Nephron progenitor cell (in vitro differentiated cells): ENCODE data around the gene ANGPTL5.

Experiments used
- DNase-seq: peaks from one replicate; pipeline ENCODE4 v3.0.0; 2021
- H3K27ac Mint-ChIP-seq: 2 replicates; pipeline ENCODE4 v1.8.0; 2021; ENCODE audit warnings: mild to moderate bottlenecking, moderate library complexity, mixed read lengths
- H3K27me3 Mint-ChIP-seq: 2 replicates; pipeline ENCODE4 v1.8.0; 2021; ENCODE audit warnings: mild to moderate bottlenecking, low read depth, mixed read lengths; ENCODE audit not compliant: poor library complexity
- H3K36me3 Mint-ChIP-seq: 2 replicates; pipeline ENCODE4 v1.8.0; 2021; ENCODE audit warnings: low read depth, mixed read lengths
- H3K4me1 Mint-ChIP-seq: 2 replicates; pipeline ENCODE4 v1.8.0; 2021; ENCODE audit warnings: mixed read lengths
- H3K4me3 Mint-ChIP-seq: 2 replicates; pipeline ENCODE4 v1.8.0; 2021; ENCODE audit warnings: mild to moderate bottlenecking, moderate library complexity, mixed read lengths
- H3K9me3 Mint-ChIP-seq: 2 replicates; pipeline ENCODE4 v1.8.0; 2021; ENCODE audit warnings: mild to moderate bottlenecking, moderate library complexity, mixed read lengths
- TF ChIP-seq, protein P1 (sequence below): fragments of 200-600 bp; sonication (generic); IDR thresholded peaks from 2 replicates; pipeline ENCODE4 v1.5.0; 2021; ENCODE audit warnings: antibody characterized with exemption

Gene ANGPTL5

DNA sequence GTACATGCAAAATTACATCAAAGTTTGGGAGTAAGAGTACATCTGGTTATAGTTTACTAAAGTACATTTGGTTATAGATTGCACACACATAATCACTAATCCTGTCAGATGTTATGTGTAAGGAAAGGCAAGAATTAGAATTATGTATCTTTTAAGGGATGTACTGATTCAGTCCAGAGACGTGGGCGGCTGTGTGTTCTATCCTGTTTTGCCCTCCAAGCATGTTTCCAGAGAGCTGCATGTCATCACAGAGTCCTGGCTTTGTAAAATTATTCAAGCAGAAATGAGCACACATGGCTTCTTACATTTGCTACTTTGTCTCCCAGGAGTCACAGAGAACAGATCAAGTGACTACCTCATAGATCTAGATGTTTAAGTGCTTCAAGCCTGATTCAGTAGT is 34.7 kb downstream of the ANGPTL5 start:
- DNase-seq: no peak
- Mint-ChIP-seq H3K9me3 (peaks cover 3% of the 10 kb centered on the region), H3K4me1 (peaks cover 5% of the 10 kb centered on the region), H3K36me3 (no peaks in the 10 kb centered on the region), H3K27ac (no peak overlapping the region), H3K4me3 (no peak overlapping the region), H3K27me3 (no peaks in the 10 kb centered on the region)
- TF ChIP-seq, protein P1, sequence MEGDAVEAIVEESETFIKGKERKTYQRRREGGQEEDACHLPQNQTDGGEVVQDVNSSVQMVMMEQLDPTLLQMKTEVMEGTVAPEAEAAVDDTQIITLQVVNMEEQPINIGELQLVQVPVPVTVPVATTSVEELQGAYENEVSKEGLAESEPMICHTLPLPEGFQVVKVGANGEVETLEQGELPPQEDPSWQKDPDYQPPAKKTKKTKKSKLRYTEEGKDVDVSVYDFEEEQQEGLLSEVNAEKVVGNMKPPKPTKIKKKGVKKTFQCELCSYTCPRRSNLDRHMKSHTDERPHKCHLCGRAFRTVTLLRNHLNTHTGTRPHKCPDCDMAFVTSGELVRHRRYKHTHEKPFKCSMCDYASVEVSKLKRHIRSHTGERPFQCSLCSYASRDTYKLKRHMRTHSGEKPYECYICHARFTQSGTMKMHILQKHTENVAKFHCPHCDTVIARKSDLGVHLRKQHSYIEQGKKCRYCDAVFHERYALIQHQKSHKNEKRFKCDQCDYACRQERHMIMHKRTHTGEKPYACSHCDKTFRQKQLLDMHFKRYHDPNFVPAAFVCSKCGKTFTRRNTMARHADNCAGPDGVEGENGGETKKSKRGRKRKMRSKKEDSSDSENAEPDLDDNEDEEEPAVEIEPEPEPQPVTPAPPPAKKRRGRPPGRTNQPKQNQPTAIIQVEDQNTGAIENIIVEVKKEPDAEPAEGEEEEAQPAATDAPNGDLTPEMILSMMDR: no peak

DNA sequence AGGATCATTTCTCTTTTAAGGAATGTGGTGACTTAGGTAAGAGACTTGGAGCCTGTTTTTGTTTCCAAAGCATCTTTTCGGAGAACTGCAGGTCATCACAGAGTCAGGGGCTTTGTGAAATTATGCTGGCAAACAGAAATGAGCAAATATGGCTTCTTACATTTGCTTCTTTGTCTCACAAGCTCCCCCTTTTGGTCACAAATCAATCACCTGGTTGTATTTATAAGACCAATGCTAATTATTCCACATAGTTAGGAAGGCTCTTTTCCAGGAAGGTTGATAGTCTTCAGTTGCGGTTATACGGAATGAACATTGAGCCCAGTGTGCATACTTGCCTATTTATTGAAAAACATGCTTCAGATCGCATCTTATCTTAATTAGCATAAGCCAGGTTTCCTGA is 36.1 kb downstream of the ANGPTL5 start:
- Mint-ChIP-seq H3K4me1 (peaks cover 5% of the 10 kb centered on the region), H3K36me3 (no peaks in the 10 kb centered on the region), H3K27ac (no peak overlapping the region), H3K9me3 (peaks cover 7% of the 10 kb centered on the region), H3K4me3 (no peak overlapping the region), H3K27me3 (no peaks in the 10 kb centered on the region)
- no peak for DNase-seq
- TF ChIP-seq, protein P1: peak; percentile 11

DNA sequence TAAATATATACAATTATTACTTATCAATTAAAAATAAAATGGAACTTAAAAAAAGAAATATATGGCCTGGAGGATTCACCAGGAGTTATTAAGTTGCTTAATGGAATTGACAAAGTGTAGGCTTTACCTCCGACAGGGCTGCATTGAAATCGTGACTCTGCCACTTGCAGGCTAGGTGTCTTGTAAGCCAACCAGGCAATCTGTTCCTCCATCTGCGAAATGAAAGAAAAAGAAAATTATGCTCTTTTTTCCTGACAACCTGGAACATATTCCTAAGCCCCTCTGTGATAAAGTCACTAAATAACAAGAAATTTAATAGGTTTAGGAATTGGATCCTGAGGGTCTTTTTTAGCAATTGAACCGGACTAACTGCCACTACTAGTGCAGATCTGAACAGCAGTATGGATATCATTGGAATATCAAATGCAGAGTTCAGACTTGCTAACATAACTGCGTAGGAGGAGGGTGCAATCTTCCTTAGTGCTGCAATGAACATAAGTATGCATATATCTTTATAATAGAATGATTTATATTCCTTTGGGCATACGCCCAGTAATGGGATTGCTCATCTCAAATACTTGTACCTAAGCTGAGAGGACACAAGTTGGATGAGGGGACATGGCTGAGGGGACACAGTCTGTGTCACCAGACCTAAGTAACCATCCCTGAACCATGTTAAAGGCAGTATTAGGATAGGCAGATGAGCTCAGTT is 44.0 kb downstream of the ANGPTL5 start:
- TF ChIP-seq, protein P1: no peak
- Mint-ChIP-seq H3K4me1 (no peaks in the 10 kb centered on the region), H3K36me3 (no peaks in the 10 kb centered on the region)

DNA sequence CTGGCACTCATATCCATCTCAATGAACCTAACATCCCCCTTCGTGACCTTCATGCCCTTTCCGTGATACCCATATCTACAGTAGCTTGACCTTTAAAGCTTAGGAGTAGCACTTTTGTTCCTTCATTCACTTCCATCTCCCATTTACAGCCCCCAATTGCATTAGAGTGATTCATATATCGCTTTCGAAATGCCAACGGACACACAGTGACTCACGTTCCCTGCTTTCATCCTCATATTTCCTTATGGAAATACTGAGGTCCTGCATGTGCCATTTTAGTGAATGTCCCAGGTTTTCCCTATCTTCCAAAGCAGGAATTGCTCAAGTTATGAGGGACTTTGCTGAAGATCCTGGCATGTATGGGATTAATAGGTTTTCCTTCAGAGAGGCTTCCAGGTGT is 45.8 kb downstream of the ANGPTL5 start:
- H3K4me1 Mint-ChIP-seq: no peaks in the 10 kb centered on the region
- H3K4me3 Mint-ChIP-seq: no peak overlapping the region
- no peak for DNase-seq
- TF ChIP-seq, protein P1: no peak
- H3K27ac Mint-ChIP-seq: no peak overlapping the region
- peaks cover 17% of the 10 kb centered on the region for H3K9me3 Mint-ChIP-seq
- peaks cover 2% of the 10 kb centered on the region for H3K27me3 Mint-ChIP-seq
- no peaks in the 10 kb centered on the region for H3K36me3 Mint-ChIP-seq

More for the DNA sequence above, 44.0 kb downstream of the ANGPTL5 start:
- no peak overlapping the region for H3K27ac Mint-ChIP-seq
- H3K9me3 Mint-ChIP-seq: peaks cover 17% of the 10 kb centered on the region
- peaks cover 2% of the 10 kb centered on the region for H3K27me3 Mint-ChIP-seq
- no peak overlapping the region for H3K4me3 Mint-ChIP-seq
- no peak for DNase-seq

DNA sequence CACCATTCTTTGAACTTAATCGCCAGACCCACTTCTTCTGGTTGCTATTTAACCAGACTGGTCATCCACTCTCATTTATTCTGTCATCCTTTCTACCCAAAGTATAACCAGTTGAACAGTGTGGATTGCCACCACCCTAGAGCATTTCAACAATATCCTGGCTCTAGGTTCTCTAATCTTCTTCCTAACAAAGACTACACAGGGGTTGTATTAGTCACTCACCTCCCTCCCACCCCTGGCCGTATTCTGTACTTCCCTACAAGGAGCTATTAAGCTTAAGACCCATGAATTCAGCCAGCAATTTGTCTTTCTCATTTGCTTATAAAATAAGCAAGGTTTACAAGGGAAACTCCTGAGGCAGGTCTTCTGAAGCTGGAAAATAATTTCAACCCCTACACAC is 48.4 kb downstream of the ANGPTL5 start:
- Mint-ChIP-seq H3K9me3 (peaks cover 24% of the 10 kb centered on the region), H3K27me3 (peaks cover 2% of the 10 kb centered on the region), H3K4me1 (no peaks in the 10 kb centered on the region), H3K4me3 (no peak overlapping the region), H3K27ac (no peak overlapping the region), H3K36me3 (peaks cover 11% of the 10 kb centered on the region)
- DNase-seq: no peak
- TF ChIP-seq, protein P1: no peak
